Body of pancreas (tissue), 4 donors: ENCODE results near the gene CLSTN1.

Experiments used
- CTCF ChIP-seq, 7 experiments: fragments of 450-650 bp in 4 of 7; fragments of 200-600 bp in 3 of 7; sonication (generic) in 3 of 7; IDR thresholded peaks; one replicate each; pipeline ENCODE4 v1.5.1; 2016 to 2019; ENCODE audit warnings: antibody characterized with exemption in 7 of 7
- POLR2A ChIP-seq, 3 donors: fragments of 450-650 bp; IDR thresholded peaks; one replicate each; pipeline ENCODE4 v1.6.1; 2016; ENCODE audit warnings: antibody characterized with exemption in 3 of 3, mild to moderate bottlenecking in 2 of 3

GRCh38 chr1:9868244-9868590 is 44.5 kb upstream of the CLSTN1 start:
- TF ChIP-seq CTCF (IDR thresholded peaks at IDR 0.05) = no peak
- no peak for TF ChIP-seq POLR2A (IDR thresholded peaks at IDR 0.05)
